AG09319 (cell line): ENCODE data around the gene MRAP.

ENCODE experiments used
- DNase-seq: peaks from one replicate; pipeline ENCODE4 v3.0.0-alpha.2; 2010; ENCODE audit warnings: low read depth; ENCODE audit errors: extremely low read depth
- CTCF ChIP-seq: IDR thresholded peaks from 2 replicates; pipeline ENCODE4 v1.5.1; 2011; ENCODE audit warnings: low read depth, mild to moderate bottlenecking, inconsistent platforms, low read length, moderate library complexity

Gene MRAP

GRCh38 chr21:32353002-32353711 lies 54.5 kb downstream of the MRAP start:
- TF ChIP-seq CTCF, result no peak
- no peak for DNase-seq

- TF ChIP-seq CTCF, result no peak
- DNase-seq, result no peak
These were observed 58.3 kb downstream of the MRAP start for GRCh38 chr21:32356874-32357395.

GRCh38 chr21:32359719-32360260 lies 61.1 kb downstream of the MRAP start:
- no peak for DNase-seq
- TF ChIP-seq CTCF, result no peak; the same call in 1 of the 2 replicates

GRCh38 chr21:32360401-32360975 lies 61.8 kb downstream of the MRAP start:
- no peak for DNase-seq
- no peak for TF ChIP-seq CTCF
